Esophagus squamous epithelium (tissue), 5 donors: ENCODE data around the gene TMEM37. TPM values are rescaled to one million over a fixed set of nuclear protein-coding genes. Genes with fewer than 3 reads are reported as not detected.

ENCODE experiments used
- DNase-seq: peaks from one replicate; lab custom pipeline; 2025; lab: John Stamatoyannopoulos, UW
- H3K27ac ChIP-seq, 4 donors: fragments of 200-600 bp; sonication (generic); one replicate each; pipeline ENCODE4 v1.5.1; 2016 to 2019; ENCODE audit warnings: mild to moderate bottlenecking in 1 of 4
- H3K27me3 ChIP-seq, 4 donors: fragments of 200-600 bp; sonication (generic); 1 replicate in 3 of 4; 2 replicates in 1 of 4; pipeline versions ENCODE4 v1.5.1 to v1.6.0; 2017 to 2021; ENCODE audit warnings: antibody characterized with exemption in 1 of 4
- H3K36me3 ChIP-seq, 3 donors: fragments of 200-600 bp; sonication (generic); one replicate each; pipeline ENCODE4 v1.5.1; 2016 to 2019
- H3K4me1 ChIP-seq, 3 donors: fragments of 200-600 bp; sonication (generic); one replicate each; pipeline ENCODE4 v1.5.1; 2017 to 2019
- H3K4me3 ChIP-seq, 4 donors: fragments of 200-600 bp; sonication (generic); 1 replicate in 3 of 4; 2 replicates in 1 of 4; pipeline ENCODE4 v1.5.1; 2016 to 2019; ENCODE audit warnings: mild to moderate bottlenecking in 2 of 4, moderate library complexity in 1 of 4
- H3K9me3 ChIP-seq, 3 donors: fragments of 200-600 bp; sonication (generic); one replicate each; pipeline ENCODE4 v1.5.1; 2016 to 2019
- POLR2A ChIP-seq, 4 donors: fragments of 450-650 bp; IDR thresholded peaks; one replicate each; pipeline ENCODE4 v1.6.1; 2017; ENCODE audit warnings: antibody characterized with exemption in 4 of 4, mild to moderate bottlenecking in 4 of 4, moderate library complexity in 3 of 4
- WGBS, 2 donors: methylation state at CpG; one replicate each; pipeline ENCODE4 v1.1.5; 2018; 5-methylcytosine and 5-hydroxymethylcytosine counted together
- intact Hi-C: fragments of 100-400 bp; cut with DNase I; formaldehyde crosslinking; loops from one replicate; pipeline ENCODE4 v1.15.0; 2022
- total RNA-seq, 4 donors: library from RNA; depleted of rRNA; stranded (reverse); fragments of >200 nt; gene quantifications; one replicate each; pipeline ENCODE4 v1.1.0, GENCODE V29; 2016
- TF ChIP-seq, protein P1 (sequence below), 6 experiments: fragments of 450-650 bp in 4 of 6; fragments of 200-600 bp in 2 of 6; sonication (generic) in 2 of 6; IDR thresholded peaks; one replicate each; pipeline ENCODE4 v1.5.1; 2016 to 2019; ENCODE audit warnings: antibody characterized with exemption in 6 of 6, mild to moderate bottlenecking in 4 of 6, moderate library complexity in 4 of 6
- donor health status: DM: yes; HTN: yes; CAD: no.

The TMEM37 gene
- total RNA-seq, 4 donors from 2014 or later = 2.6 to 11.4 (median 3.8) TPM

DNA sequence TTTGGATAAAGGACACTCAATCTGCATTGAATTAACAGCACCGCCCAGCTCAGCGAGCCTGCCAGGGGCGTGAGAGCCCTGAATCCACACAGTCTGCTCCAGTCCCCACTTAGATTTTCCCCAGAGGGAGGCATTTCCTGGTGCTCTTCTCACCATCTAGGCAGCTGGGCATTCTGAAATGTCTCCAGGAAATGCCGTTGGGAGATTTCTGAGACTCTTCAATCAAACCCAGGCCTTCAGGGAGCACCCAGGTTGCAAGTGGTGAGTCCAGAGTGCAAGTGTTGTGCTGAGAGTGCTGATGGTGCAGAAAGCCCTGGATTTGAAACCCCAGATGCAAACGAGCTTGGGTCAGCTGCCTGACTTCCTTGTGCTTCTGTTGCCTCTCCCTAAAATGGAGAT, 23.4 kb upstream of the TMEM37 start:
- Histone ChIP-seq H3K9me3 (no peaks in the 10 kb centered on the region), H3K4me1 (peaks cover 0 to 13% (median 0%) of the 10 kb centered on the region in 3 donors), H3K4me3 (no peak overlapping the region), H3K36me3 (no peaks in the 10 kb centered on the region), H3K27me3 (no peaks in the 10 kb centered on the region), H3K27ac (no peak overlapping the region)
- DNase-seq = no peak
- 49 to 53% methylated on average over 5 of the region's 5 CpGs for WGBS, 2 donors
- intact Hi-C loops = loop anchor here (5.0 kb wide), 1 partner anchor 249 kb away; no protein-coding TSS in a partner anchor
- TF ChIP-seq, protein P1, sequence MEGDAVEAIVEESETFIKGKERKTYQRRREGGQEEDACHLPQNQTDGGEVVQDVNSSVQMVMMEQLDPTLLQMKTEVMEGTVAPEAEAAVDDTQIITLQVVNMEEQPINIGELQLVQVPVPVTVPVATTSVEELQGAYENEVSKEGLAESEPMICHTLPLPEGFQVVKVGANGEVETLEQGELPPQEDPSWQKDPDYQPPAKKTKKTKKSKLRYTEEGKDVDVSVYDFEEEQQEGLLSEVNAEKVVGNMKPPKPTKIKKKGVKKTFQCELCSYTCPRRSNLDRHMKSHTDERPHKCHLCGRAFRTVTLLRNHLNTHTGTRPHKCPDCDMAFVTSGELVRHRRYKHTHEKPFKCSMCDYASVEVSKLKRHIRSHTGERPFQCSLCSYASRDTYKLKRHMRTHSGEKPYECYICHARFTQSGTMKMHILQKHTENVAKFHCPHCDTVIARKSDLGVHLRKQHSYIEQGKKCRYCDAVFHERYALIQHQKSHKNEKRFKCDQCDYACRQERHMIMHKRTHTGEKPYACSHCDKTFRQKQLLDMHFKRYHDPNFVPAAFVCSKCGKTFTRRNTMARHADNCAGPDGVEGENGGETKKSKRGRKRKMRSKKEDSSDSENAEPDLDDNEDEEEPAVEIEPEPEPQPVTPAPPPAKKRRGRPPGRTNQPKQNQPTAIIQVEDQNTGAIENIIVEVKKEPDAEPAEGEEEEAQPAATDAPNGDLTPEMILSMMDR (IDR thresholded peaks at IDR 0.05) = no peak
- no peak for TF ChIP-seq POLR2A (IDR thresholded peaks at IDR 0.05)

DNA sequence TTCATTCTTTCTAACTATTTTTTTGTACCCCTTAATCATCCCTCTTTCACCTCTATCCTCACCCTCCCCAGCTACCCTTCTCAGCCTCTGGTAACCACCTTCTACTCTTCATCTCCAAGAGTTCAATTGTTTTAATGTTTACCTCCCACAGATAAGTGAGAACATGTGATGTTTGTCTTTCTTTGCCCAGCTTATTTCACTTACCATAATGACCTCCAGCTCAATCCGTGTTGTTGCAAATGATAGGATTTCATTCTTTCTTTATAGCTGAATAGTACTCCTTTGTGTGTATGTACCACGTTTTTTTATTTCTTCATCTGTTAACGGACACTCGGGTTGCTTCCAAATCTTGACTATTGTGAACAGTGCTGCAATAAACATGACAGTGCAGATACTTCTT, 22.1 kb upstream of the TMEM37 start:
- intact Hi-C loops = loop anchor here (5.0 kb wide), 1 partner anchor 248 kb away; no protein-coding TSS in a partner anchor
- no peaks in the 10 kb centered on the region for H3K9me3 ChIP-seq
- no peak for DNase-seq
- H3K27ac ChIP-seq = no peak overlapping the region
- no peaks in the 10 kb centered on the region for H3K27me3 ChIP-seq
- peaks cover 0 to 13% (median 0%) of the 10 kb centered on the region in 3 donors for H3K4me1 ChIP-seq
- H3K36me3 ChIP-seq = no peaks in the 10 kb centered on the region
- H3K4me3 ChIP-seq = no peak overlapping the region
- TF ChIP-seq POLR2A (IDR thresholded peaks at IDR 0.05) = no peak
- TF ChIP-seq, protein P1 (IDR thresholded peaks at IDR 0.05) = no peak
- WGBS, 2 donors = 56 to 72% methylated on average over 4 of the region's 4 CpGs

DNA sequence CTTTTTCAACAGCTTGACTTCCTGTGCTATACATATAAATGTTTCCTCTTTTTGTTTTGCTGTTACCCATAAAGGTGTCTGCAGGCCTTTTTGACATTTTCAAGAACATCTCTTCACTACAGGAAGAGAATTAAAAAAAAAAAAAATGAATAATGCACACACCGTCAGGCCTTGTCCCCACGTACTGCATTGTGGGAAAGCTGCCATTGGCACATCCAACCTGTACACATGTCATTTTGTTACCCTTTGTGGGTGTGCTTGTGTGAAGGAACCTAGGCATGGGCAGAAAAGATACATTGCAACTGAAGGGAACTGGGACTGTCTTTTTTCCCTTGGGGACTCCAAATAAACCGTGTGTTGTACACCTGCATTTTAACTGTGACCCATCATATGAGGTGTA, 16.8 kb upstream of the TMEM37 start:
- intact Hi-C loops = no loop called here
- TF ChIP-seq POLR2A (IDR thresholded peaks at IDR 0.05) = no peak
- TF ChIP-seq, protein P1 (IDR thresholded peaks at IDR 0.05) = no peak
- H3K27me3 ChIP-seq = no peaks in the 10 kb centered on the region
- H3K27ac ChIP-seq = no peak overlapping the region
- no peak overlapping the region for H3K4me3 ChIP-seq
- H3K36me3 ChIP-seq = no peaks in the 10 kb centered on the region
- H3K9me3 ChIP-seq = no peaks in the 10 kb centered on the region
- no peaks in the 10 kb centered on the region for H3K4me1 ChIP-seq
- DNase-seq = no peak
- WGBS, 2 donors = 59 to 93% methylated on average over 3 of the region's 3 CpGs

- Histone ChIP-seq H3K4me3 (no peak overlapping the region), H3K27ac (no peak overlapping the region), H3K27me3 (no peaks in the 10 kb centered on the region), H3K36me3 (no peaks in the 10 kb centered on the region), H3K4me1 (no peaks in the 10 kb centered on the region), H3K9me3 (no peaks in the 10 kb centered on the region)
- TF ChIP-seq POLR2A (IDR thresholded peaks at IDR 0.05) = no peak
- TF ChIP-seq, protein P1 (IDR thresholded peaks at IDR 0.05) = no peak
- no peak for DNase-seq
- WGBS, 2 donors = 50 to 57% methylated on average over 1 of the region's 1 CpG
- intact Hi-C loops = no loop called here
Measured at GRCh38 chr2:119415630-119416029, 16.0 kb upstream of the TMEM37 start.

DNA sequence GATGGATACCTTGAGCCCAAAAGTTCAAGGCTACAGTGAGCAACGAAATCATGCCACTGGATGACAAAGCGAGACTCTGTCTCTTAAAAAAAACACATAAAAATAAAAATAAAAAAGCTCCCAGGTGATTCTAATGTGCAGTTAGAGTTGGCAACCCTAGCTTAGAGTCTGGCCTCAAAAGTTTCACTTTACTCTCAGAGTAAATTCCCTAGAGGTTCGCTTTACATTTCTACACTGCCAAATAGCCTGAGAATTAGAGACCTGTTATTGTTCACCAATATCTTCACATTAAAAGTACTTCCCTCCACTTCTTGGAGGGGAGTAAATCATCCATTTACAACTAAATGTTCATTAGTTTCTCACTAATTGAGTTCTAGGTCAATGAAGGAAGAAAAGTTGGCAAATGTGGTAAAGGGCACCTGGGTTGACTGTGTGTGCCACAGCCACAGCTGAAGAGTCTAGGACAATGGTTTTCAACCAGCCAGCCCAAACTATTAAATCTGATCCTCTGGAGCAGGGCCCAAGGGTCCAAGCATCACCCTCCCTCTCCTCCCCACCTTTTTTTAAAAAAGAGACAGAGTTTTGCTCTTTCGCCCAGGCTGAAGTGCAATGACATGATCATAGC, 15.2 kb upstream of the TMEM37 start:
- no peak for DNase-seq
- intact Hi-C loops = no loop called here
- Histone ChIP-seq H3K27me3 (no peaks in the 10 kb centered on the region), H3K27ac (no peak overlapping the region), H3K4me3 (no peak overlapping the region), H3K4me1 (no peaks in the 10 kb centered on the region), H3K36me3 (no peaks in the 10 kb centered on the region), H3K9me3 (peaks cover 0 to 3% (median 0%) of the 10 kb centered on the region in 3 donors)
- no peak for TF ChIP-seq POLR2A (IDR thresholded peaks at IDR 0.05)
- TF ChIP-seq, protein P1 (IDR thresholded peaks at IDR 0.05) = no peak
- 62 to 87% methylated on average over 3 to 4 of the region's 4 CpGs for WGBS, 2 donors
